Right lobe of liver (tissue), 4 donors: ENCODE results near the gene PPM1H.
A peak's percentile ranks its signal among the peaks of the same experiment; 100 is the strongest.

ENCODE experiments used
- POLR2A ChIP-seq: fragments of 450-650 bp; IDR thresholded peaks from one replicate; pipeline ENCODE4 v1.6.1; 2017; ENCODE audit warnings: antibody characterized with exemption, mild to moderate bottlenecking
- TF ChIP-seq, protein P1 (sequence below), 4 donors: fragments of 200-600 bp in 3 of 4; fragments of 450-650 bp in 1 of 4; IDR thresholded peaks; one replicate each; pipeline versions ENCODE4 v1.5.1 to v1.8.0; 2016 to 2022; ENCODE audit warnings: antibody characterized with exemption in 4 of 4, mild to moderate bottlenecking in 2 of 4
- donor health status: DM: no; HTN: no; CAD: no.
- donor health status: DM: no; HTN: no; CAD: no.
- donor health status: DM: no; HTN: yes; CAD: no.

DNA sequence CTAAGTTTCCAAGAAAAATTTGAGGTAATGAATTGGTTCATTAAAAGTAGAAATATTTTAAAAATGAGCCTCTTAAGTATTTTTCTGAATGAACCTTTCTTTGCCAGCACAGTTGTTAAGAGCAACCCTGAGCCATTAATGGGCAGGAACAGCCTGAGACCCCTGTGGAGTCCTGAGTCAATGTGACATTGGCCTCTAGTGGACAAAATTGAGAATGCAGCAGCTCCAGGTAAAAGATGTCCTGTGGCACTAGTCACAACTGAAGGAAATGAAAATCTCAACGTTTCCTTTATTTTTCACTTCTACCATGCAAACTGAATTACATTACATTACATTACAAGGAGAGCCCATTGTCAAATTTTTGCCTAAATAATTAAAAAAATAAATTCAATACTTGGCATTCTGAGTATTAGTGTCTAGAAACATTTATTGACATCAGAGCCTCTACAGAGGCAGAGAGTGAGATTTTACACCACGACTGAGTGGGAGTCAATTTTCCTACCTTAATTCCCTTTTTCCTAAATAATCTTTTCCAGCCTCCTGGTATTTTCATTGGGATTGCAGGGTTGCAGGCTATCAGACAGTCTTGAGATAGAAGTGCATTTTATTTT, 135.7 kb downstream of the PPM1H start:
- TF ChIP-seq, protein P1, sequence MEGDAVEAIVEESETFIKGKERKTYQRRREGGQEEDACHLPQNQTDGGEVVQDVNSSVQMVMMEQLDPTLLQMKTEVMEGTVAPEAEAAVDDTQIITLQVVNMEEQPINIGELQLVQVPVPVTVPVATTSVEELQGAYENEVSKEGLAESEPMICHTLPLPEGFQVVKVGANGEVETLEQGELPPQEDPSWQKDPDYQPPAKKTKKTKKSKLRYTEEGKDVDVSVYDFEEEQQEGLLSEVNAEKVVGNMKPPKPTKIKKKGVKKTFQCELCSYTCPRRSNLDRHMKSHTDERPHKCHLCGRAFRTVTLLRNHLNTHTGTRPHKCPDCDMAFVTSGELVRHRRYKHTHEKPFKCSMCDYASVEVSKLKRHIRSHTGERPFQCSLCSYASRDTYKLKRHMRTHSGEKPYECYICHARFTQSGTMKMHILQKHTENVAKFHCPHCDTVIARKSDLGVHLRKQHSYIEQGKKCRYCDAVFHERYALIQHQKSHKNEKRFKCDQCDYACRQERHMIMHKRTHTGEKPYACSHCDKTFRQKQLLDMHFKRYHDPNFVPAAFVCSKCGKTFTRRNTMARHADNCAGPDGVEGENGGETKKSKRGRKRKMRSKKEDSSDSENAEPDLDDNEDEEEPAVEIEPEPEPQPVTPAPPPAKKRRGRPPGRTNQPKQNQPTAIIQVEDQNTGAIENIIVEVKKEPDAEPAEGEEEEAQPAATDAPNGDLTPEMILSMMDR (IDR thresholded peaks at IDR 0.05) = peak; percentile 83 to 98 (median 92)
- TF ChIP-seq POLR2A = no peak
